HepG2 (cell line): ENCODE measurements around the gene DZIP1L. TPM values are rescaled to one million over a fixed set of nuclear protein-coding genes. Genes with fewer than 3 reads are reported as not detected.

ENCODE experiments used
- AGO2 ChIP-seq: fragments of 200-400 bp; formaldehyde crosslinking; optimal IDR thresholded peaks from 2 replicates; pipeline ENCODE3; 2017; ENCODE audit warnings: mild to moderate bottlenecking, low read depth, low read length, moderate library complexity
- HMG20A ChIP-seq: IDR thresholded peaks from 2 replicates; pipeline ENCODE4 v1.6.1; 2016; ENCODE audit warnings: borderline replicate concordance
- HOXA9 ChIP-seq: sonication (generic); formaldehyde crosslinking; IDR thresholded peaks from 2 replicates; pipeline ENCODE4 v1.8.1; 2022; ENCODE audit warnings: missing genetic modification reagents, mild to moderate bottlenecking, moderate library complexity, borderline replicate concordance
- MAZ ChIP-seq, 2 experiments: sonication (generic) in 1 of 2; formaldehyde crosslinking in 1 of 2; IDR thresholded peaks; 2 replicates each; pipeline versions ENCODE4 v1.5.0 to v1.6.1; 2012 to 2020; ENCODE audit warnings: low read depth in 2 of 2, mild to moderate bottlenecking in 2 of 2, borderline replicate concordance in 1 of 2, improper control_type of control experiment in 1 of 2, low read length in 1 of 2, missing genetic modification reagents in 1 of 2, moderate library complexity in 1 of 2
- MXD3 ChIP-seq: IDR thresholded peaks from 2 replicates; pipeline ENCODE4 v1.6.1; 2016; ENCODE audit warnings: mild to moderate bottlenecking, missing biosample characterization, missing genetic modification reagents
- PRDM10 ChIP-seq: sonication (generic); formaldehyde crosslinking; IDR thresholded peaks from 2 replicates; pipeline ENCODE4 v1.4.0; 2020; ENCODE audit warnings: low read depth, missing genetic modification reagents
- SALL2 ChIP-seq: sonication (generic); formaldehyde crosslinking; IDR thresholded peaks from 2 replicates; pipeline ENCODE4 v1.8.1; 2023; ENCODE audit warnings: mild to moderate bottlenecking, missing genetic modification reagents, inconsistent platforms
- TEAD3 ChIP-seq: optimal IDR thresholded peaks from 2 replicates; pipeline ENCODE3; 2016; ENCODE audit warnings: borderline replicate concordance
- UBTF ChIP-seq: sonication (generic); formaldehyde crosslinking; IDR thresholded peaks from 2 replicates; pipeline ENCODE4 v1.4.0; 2020; ENCODE audit warnings: mild to moderate bottlenecking, missing genetic modification reagents
- XRCC5 ChIP-seq: fragments of 200-400 bp; formaldehyde crosslinking; optimal IDR thresholded peaks from 2 replicates; pipeline ENCODE3; 2017; ENCODE audit warnings: mild to moderate bottlenecking, low read length
- ZBTB14 ChIP-seq: sonication (generic); formaldehyde crosslinking; IDR thresholded peaks from 2 replicates; pipeline ENCODE4 v1.4.0; 2020; ENCODE audit warnings: missing genetic modification reagents
- ZNF232 ChIP-seq: sonication (generic); formaldehyde crosslinking; IDR thresholded peaks from 2 replicates; pipeline ENCODE4 v1.4.0; 2020; ENCODE audit warnings: missing genetic modification reagents, borderline replicate concordance
- ZNF362 ChIP-seq: sonication (generic); formaldehyde crosslinking; IDR thresholded peaks from 2 replicates; pipeline ENCODE4 v1.4.0; 2020; ENCODE audit warnings: missing genetic modification reagents, mild to moderate bottlenecking, borderline replicate concordance
- ZNF577 ChIP-seq: sonication (generic); formaldehyde crosslinking; IDR thresholded peaks from 2 replicates; pipeline ENCODE4 v1.4.0; 2020; ENCODE audit warnings: mild to moderate bottlenecking, low read depth, missing genetic modification reagents, borderline replicate concordance
- ZSCAN21 ChIP-seq: sonication (generic); formaldehyde crosslinking; IDR thresholded peaks from 2 replicates; pipeline ENCODE4 v1.8.0; 2022; ENCODE audit warnings: mild to moderate bottlenecking, missing genetic modification reagents, moderate library complexity, borderline replicate concordance
- polyA plus RNA-seq, 8 experiments: library from polyadenylated mRNA; depleted of rRNA in 3 of 8; stranded (reverse) in 7 of 8; unstranded in 1 of 8; fragments of >200 nt; fragmentation: Illumina TruSeq in 4 of 8; extraction: Trizol in 4 of 8; gene quantifications; 2 replicates each; pipeline versions ENCODE4 v1.2.1 to v1.2.3, GENCODE V29; 2011 to 2016; ENCODE audit warnings: low read depth in 4 of 8, missing spikeins in 1 of 8, mixed read lengths in 1 of 8; ENCODE audit not compliant: insufficient read depth in 1 of 8
- total RNA-seq, 5 experiments: library from RNA; depleted of rRNA; stranded (reverse); fragments of >200 nt; fragmentation: Illumina TruSeq; extraction: Trizol; gene quantifications; 2 replicates each; pipeline ENCODE4 v1.2.3, GENCODE V29; 2016; ENCODE audit warnings: low read depth in 1 of 5

Gene DZIP1L
- total and polyA plus RNA-seq, 2 of the 13 experiments (the other 11 are each of a cell fraction or from before 2014, with no cell fraction given), result 0.90 to 1.2 TPM

GRCh38 chr3:138114988-138115971, at the start of gene DZIP1L (continued):
- TF ChIP-seq PRDM10 (CRISPR knock-in tag), result peak; percentile 62; the same call in 1 of the 2 replicates
- TF ChIP-seq ZSCAN21 (CRISPR knock-in tag), result peak; percentile 44; the same call in 1 of the 2 replicates
- TF ChIP-seq TEAD3 (CRISPR knock-in tag), result peak; percentile 30
- 0 out of 2 replicates have a peak, but pooled peaks have one; percentile 22 for TF ChIP-seq ZNF232 (CRISPR knock-in tag)
- TF ChIP-seq UBTF (CRISPR knock-in tag), result peak; percentile 81
- no peak for TF ChIP-seq HMG20A (CRISPR knock-in tag)
- TF ChIP-seq ZBTB14 (CRISPR knock-in tag), result 0 out of 2 replicates have a peak, but pooled peaks have one; percentile 30
- peak; percentile 18; the same call in 1 of the 2 replicates for TF ChIP-seq SALL2 (CRISPR knock-in tag)
- peak; percentile 37 for TF ChIP-seq XRCC5
- 0 out of 2 replicates have a peak, but pooled peaks have one; percentile 18 for TF ChIP-seq MAZ (IDR thresholded peaks at IDR 0.05; ENCODE audit: borderline replicate concordance, low read depth, low read length)
- no peak for TF ChIP-seq MAZ (CRISPR knock-in tag; IDR thresholded peaks at IDR 0.05; ENCODE audit: low read depth)
- no peak for TF ChIP-seq ZNF362 (CRISPR knock-in tag)
- no peak for TF ChIP-seq MXD3 (CRISPR knock-in tag)
- 0 out of 2 replicates have a peak, but pooled peaks have one; percentile 68 for TF ChIP-seq HOXA9 (CRISPR knock-in tag)
- no peak for TF ChIP-seq ZNF577 (CRISPR knock-in tag)
- TF ChIP-seq AGO2, result peak; percentile 17
